Stimulated activated naive CD4-positive, alpha-beta T cell (primary cell): ENCODE data around the gene MYO1D.
"Not testable (repeated sequence)": the region's sequence is repeated elsewhere in the genome, so short reads cannot be mapped to it uniquely, and the experiment has no call there.

Source experiments
- DNase-seq, 6 experiments: peaks; one replicate each; lab custom pipeline; 2025; lab: John Stamatoyannopoulos, UW

The MYO1D gene

GRCh38 chr17:32727681-32728080 lies 149.2 kb downstream of the MYO1D start:
- DNase-seq: no peak

GRCh38 chr17:32725697-32726096 lies 151.2 kb downstream of the MYO1D start:
- no peak for DNase-seq

GRCh38 chr17:32723310-32723955 lies 153.5 kb downstream of the MYO1D start:
- no peak for DNase-seq

DNA sequence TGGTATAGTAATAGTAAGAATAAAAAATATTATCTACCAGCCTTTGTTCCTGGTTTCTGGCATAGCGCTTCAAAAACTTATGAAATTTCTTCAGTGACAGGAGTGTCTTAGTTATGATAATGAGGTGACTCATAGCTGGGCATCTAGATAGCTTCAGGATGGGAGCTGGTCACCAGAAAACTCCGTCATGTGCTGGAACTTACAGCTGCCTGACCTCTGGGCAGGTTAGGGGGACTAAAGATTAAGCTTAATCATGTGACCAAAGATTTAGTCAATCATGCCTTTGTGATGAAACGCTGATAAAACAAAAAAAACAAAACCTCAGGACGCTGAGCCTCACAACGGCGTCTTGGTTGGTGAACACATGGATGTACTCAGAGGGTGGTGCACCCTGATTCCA lies 154.2 kb downstream of the MYO1D start:
- DNase-seq: no peak

DNA sequence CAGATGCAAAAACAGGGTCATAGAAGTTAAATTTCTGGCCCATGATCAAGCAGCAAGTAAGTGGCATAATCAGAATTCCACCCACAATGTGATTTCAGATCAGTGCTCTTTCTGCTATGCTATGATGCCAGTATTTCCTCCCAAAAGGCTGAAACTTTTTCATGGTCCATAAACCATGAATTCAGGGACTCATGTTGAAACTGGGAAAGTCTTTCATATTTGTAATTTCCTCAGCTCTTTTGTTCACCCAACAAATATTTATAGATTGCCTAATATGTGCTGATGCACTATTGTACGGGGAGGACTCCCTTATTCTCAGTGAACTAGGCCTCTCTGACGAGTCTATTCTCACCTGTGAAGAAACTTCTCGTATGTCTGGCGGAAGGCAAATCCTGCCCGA lies 156.3 kb downstream of the MYO1D start:
- DNase-seq: no peak

GRCh38 chr17:32719689-32720088 lies 157.2 kb downstream of the MYO1D start:
- no peak for DNase-seq

DNA sequence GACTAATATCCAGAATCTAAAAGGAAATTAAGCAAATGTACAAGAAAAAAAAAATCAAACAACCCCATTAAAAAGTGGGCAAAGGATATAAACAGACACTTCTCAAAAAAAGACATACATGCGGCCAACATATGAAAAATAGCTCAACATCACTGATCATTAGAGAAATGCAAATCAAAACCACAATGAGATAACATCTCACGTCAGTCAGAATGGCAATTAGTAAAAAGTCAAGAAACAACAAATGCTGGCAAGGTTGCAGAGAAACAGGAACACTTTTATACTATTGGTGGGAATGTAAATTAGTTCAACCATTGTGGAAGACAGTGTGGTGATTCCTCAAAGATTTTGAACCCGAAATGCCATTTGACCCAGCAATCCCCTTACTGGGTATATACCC lies 162.0 kb downstream of the MYO1D start:
- DNase-seq: not testable (repeated sequence)

- not testable (repeated sequence) for DNase-seq
Observed at GRCh38 chr17:32714206-32714605, 162.7 kb downstream of the MYO1D start.

DNA sequence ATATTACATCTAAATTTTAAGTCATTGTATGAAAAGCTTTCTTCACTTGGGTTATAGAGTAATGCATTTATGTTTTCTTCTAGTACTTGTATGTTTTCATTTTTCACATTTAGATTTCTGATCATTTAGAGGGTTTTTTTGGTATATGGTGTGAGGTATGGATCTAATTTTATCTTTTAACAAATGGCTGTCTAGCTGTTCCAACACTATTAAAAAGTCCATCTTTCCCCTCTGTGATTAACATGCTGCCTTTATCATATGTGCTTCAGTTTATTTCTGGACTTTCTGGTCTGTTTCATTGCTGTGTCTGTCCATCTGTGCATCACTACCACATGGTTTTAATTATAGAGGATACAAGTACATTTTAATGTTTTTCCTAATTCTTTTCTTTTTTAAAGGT lies 163.8 kb downstream of the MYO1D start:
- DNase-seq: no peak

DNA sequence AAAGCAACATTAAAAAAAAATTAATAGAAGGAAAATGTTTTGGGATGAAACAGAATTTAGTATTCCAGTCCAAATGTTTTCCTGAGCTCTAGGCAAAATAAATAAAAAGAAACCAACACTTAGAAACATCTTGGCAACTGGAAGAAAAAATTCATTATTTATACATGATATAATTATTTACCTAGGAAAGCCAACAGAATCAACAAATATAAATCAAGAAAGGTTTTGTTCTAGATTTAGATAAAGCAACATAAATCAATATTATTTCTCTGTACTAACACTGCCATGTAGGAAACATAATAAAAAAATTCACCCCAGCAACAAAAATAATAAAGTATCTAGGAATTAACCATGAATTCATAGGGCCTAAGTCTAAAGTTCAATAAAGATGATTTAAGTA lies 167.4 kb downstream of the MYO1D start:
- no peak for DNase-seq

DNA sequence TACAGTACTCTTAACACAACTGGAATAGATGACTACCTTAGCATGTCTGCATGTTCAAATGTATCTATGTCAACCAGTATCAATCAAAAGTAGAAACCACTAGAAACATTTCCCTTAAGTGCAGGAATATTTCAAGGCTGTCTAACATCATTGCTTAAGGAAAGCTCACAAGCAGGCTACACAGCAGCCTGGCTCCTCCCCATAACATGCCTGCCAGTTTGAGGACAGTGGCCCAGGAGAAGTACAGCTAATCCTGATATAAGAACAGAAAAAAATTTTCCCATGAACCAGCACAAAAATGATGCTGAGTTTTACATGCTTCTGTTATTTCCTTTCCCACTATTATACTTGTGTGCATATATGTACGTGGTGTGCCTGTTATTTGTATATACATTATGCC lies 175.1 kb downstream of the MYO1D start:
- DNase-seq: no peak

DNA sequence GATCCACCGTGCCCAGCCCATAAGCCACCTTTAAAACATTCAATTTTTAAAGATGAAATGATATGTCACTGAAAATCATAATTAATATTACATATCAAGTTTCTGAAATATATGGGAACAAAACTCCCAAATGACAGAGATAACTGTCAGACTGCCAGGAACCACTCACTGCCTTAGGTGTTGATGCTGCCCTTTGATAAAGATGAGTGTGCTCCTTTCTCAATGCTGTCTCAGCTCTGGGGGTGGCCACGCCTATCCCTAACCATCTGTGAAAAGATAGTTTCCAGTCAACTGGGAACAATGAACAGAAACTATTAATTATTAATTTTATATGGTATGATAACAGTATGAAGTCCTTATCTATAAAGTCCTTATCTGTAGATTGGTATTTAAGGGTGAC lies 177.7 kb downstream of the MYO1D start:
- DNase-seq: no peak

- no peak for DNase-seq
Observed at GRCh38 chr17:32697728-32698625, 178.9 kb downstream of the MYO1D start.

- DNase-seq: no peak
Observed at GRCh38 chr17:32696426-32696825, 180.5 kb downstream of the MYO1D start.

DNA sequence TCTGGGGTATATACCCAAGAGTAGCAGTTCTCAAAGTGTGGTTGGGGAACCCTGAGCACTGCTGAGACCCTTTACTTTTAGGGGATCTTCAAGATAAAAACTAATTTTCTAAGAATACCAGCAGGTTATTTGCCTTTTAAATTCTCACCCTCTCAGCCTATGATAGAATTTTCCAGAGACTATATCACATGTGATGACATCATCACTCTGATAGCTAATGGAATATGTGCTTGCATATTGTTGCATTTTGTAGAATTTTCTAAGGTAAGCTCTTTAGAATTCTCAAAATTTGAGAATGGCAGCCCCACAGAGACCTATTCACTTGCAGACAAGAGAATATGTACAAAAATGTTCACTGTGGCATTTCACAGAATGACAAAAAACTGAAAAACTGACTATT lies 181.1 kb downstream of the MYO1D start:
- DNase-seq: no peak

GRCh38 chr17:32693194-32693897 lies 183.6 kb downstream of the MYO1D start:
- DNase-seq: no peak

- no peak for DNase-seq
Observed at GRCh38 chr17:32692179-32692578, 184.7 kb downstream of the MYO1D start.

DNA sequence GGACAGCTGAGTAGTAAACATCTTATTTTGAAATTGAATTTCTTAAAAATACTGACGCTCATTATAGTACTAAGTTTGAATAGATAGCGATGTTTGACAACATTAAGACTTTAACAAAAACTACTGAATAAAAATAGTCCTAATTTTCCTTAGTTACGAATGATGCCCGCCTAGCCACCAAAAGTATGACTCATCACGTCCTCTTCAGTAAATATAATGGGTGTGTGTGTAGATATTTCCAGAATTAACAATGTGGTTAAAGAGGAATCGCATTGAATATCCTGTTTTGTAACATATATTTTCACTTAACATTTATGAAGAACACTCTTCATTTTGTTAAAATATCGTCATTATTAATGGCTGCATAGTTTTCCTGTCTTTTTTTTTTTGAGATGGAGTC lies 187.6 kb downstream of the MYO1D start:
- DNase-seq: no peak

DNA sequence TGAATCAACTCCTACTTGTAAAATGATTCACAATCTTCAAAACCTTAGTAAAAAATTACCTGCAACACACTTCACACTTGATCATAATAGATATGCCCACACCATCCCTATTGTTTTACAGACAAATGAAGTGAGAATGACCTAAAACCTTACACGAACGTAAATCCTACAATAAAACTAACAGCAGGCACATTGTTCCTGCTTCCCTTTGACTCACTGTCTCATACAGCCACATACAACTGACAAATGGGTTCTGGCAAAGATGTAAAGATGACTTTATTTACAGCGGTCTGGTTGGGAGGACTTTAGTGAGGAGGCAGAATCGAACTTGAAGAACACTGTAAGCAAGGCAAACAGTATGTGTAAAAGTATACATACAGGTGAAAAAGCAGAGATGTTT lies 188.7 kb downstream of the MYO1D start:
- DNase-seq: no peak

GRCh38 chr17:32684087-32684958 lies 192.6 kb downstream of the MYO1D start:
- DNase-seq: no peak

DNA sequence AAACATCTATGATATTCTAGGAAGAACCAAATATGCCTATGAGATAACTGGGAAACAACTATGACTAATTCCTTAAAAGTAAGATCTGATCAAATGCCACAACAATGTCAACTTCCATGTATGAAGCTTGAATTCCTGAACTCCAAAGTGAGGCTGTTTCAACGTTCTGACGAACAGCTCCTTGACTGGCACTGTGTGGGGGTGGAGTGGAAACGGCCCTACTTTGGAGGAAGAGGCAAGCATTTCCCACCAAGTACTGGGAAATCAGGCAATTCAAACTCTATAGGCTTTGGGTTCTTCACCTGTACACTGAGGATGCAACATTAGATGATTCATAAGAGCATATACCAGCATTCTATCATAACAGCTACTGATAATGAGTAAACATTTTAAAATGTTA lies 203.0 kb downstream of the MYO1D start:
- no peak for DNase-seq

GRCh38 chr17:32672711-32673110 lies 204.2 kb downstream of the MYO1D start:
- no peak for DNase-seq
